GM12872 (cell line): ENCODE data around the gene CHST1.

Experiments used
- TF ChIP-seq, protein P1 (sequence below): IDR thresholded peaks from 3 replicates; pipeline ENCODE4 v1.5.1; 2011; ENCODE audit warnings: low read depth, mild to moderate bottlenecking, low read length, moderate library complexity; ENCODE audit not compliant: insufficient read depth

Gene CHST1

DNA sequence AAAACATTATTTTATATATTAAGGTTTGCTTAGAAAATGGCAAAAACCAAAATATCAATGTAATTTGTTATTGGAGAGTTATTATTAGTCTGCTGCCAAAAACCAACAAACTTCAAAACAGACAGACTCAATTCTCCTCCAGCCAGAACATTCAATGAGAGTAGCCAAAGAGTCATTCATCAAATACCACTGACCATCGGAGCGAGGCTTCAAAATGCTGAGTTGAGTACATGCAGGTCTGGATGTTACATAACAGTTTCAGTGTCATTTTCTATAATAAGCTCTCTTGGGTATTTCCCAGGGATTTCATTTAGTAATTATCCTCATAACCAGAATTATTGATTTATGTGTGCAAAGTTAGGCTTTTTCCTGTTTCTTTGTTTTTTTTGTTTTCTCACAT lies 42.6 kb downstream of the CHST1 start:
- TF ChIP-seq, protein P1, sequence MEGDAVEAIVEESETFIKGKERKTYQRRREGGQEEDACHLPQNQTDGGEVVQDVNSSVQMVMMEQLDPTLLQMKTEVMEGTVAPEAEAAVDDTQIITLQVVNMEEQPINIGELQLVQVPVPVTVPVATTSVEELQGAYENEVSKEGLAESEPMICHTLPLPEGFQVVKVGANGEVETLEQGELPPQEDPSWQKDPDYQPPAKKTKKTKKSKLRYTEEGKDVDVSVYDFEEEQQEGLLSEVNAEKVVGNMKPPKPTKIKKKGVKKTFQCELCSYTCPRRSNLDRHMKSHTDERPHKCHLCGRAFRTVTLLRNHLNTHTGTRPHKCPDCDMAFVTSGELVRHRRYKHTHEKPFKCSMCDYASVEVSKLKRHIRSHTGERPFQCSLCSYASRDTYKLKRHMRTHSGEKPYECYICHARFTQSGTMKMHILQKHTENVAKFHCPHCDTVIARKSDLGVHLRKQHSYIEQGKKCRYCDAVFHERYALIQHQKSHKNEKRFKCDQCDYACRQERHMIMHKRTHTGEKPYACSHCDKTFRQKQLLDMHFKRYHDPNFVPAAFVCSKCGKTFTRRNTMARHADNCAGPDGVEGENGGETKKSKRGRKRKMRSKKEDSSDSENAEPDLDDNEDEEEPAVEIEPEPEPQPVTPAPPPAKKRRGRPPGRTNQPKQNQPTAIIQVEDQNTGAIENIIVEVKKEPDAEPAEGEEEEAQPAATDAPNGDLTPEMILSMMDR, result no peak

DNA sequence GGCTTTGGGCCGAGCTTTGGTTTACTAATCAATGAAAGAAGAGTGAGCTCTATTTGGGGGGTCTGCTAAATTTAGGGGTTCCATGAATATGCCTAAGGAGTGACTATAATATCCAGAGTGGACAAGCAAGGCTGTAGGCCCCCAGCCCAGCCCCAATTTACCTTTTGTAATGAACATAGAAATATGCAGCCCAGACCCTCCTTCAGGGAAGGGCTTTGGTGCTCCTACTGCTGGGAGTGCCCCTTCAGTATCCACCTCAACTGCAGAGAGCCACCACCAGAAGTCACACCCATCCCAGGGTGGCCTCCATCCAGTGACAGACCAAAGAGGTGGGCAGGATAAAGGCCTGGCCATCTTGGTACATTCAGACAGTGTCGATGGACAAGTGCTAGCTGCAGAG lies 43.1 kb downstream of the CHST1 start:
- TF ChIP-seq, protein P1, result no peak

DNA sequence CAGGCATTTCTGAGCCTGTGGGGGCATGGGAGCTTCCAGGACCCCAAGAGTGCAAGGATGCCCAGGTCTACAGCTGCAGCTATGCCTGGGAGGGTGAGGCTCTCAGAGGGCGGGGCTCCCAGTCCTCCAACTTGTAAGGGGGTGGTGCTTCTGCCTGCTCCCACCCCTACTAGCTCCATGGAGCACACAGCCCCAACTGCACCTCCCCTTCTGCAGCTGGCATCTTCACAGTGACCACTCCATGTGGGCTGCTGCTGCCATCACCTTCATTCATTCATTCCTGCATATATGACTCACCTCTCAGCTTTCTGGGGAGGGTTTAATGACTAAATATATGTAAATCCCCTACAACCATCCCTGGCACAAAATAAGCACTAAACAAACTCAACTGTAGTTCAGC lies 43.8 kb downstream of the CHST1 start:
- TF ChIP-seq, protein P1, result no peak

DNA sequence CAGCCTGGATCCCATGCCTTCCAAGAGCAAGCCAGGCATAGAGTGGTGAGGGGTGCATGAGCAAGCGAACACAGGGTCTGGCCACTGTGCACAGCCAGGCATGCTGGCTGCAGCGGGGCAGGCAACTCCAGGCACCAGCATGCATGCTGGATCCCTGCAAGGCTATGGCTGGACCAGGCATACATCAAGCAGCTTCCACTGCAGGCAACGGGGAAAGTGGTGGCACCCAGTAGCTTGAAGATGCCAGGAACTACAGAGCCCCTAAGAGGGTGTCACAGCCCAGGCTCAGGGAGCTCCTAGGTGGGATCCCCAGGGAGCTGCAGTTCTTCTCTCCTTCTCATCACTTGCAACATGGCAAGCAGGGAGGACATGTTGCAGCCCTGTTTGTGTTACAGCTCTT lies 45.2 kb downstream of the CHST1 start:
- TF ChIP-seq, protein P1, result no peak

DNA sequence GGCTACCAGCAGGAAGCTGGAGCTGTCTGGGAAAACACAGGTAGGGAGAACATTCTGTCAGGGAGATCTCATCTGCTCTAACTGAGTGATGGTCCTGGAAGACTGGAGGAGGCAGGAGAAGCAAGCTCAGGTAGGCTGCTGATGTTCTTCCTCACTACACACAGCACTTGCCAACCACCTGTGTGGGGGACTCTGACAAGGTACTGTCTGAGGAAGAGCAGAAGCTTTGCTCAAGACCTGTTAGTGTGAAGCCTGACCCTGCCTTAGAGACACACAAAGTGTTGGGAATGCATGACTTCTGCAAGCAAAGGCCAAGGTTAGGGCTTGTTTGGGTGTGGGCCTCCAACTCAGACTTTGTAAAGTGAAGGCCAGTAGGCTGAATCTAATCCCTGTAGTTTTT lies 46.5 kb downstream of the CHST1 start:
- TF ChIP-seq, protein P1, result no peak

DNA sequence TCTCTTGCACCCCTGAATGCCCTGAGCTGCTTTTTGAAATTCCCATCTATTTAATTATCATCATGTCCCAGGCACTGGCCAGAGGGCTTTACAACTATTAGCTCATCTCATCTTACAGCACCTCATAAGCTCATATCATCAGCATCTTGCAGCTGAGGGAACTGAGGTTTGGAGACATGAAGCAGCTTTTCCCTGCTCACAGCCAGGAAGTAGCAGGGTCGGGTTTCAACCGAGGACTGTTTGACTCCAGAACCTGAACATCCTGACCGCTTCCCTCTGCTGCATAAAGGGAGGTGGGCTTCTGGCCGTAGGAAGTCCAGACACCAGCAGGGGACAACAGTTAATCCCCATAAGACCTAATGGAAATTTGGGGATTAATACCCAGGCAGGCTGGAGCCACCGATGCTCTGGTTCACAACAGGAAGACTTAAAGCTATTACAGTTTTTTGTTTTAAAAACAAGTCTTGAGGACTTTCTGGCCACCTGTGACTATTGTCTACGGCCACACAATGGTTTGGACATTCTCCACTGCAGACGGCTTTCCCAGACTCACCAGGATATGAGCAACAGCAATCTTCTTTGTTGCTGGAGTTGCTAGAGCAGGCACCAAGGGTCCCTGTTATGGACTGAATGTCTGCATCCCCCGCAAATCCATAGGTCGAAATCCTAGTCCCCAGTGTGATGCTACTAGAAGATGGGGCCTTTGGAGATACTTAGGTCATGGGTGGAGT lies 47.4 kb downstream of the CHST1 start:
- TF ChIP-seq, protein P1, result no peak

DNA sequence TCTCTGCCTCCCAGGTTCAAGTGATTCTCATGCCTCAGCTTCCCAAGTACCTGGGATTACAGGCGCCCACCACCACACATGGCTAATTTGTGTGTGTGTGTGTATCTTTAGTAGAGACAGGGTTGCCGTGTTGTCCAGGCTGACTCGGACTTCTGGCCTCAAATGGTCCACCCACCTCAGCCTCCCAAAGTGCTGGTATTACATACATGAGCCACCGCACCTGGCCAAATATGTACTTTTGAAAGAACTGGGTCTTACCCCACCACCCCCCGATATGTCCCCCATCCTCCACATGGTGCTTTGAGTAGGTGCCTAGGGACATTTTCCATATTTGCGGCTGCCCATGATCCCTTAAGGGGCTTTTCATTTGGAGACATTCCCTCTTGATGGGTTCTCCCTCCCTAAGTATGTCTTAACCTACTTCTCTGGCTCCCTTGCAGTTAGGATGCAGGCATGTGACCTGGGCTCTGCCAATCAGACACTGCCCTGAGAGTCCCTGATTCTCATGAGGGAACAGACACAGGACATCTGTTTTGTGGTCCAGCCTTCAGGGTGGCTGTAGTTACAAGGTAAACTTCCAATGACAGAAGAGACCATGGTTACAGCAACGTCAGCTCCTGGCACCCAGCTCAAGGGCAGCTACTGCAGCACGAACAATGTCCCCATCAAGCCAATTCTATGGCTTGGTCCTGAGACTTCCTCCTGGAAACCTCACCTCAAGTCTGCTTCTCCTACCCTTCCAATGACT lies 48.4 kb downstream of the CHST1 start:
- TF ChIP-seq, protein P1, result no peak
